Fibroblast of skin of back (primary cell): ENCODE measurements around the gene EIF4E1B.

Experiments
- DNase-seq: peaks from one replicate; pipeline ENCODE4 v3.0.0-alpha.2; 2013

Gene EIF4E1B

DNA sequence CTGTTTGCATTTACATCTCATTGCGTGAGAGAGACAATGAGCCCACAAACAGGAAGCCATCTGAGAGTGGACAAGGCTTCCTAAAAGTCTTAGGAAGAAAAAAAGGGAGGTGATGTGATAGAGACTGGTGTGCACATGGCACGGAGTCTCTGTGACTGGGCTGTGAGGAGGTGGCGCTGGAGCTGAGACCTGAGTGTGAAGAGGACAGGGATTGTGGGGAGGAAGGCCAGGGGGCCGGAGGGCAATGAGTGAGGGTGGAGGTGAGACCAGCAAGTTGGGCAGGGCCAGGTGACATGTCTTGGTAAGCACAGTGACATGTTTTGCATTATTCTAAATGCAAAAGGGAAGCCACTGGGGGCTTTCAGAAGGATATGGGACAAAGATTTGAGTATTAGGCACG, 61.9 kb downstream of the EIF4E1B start:
- no peak for DNase-seq

DNA sequence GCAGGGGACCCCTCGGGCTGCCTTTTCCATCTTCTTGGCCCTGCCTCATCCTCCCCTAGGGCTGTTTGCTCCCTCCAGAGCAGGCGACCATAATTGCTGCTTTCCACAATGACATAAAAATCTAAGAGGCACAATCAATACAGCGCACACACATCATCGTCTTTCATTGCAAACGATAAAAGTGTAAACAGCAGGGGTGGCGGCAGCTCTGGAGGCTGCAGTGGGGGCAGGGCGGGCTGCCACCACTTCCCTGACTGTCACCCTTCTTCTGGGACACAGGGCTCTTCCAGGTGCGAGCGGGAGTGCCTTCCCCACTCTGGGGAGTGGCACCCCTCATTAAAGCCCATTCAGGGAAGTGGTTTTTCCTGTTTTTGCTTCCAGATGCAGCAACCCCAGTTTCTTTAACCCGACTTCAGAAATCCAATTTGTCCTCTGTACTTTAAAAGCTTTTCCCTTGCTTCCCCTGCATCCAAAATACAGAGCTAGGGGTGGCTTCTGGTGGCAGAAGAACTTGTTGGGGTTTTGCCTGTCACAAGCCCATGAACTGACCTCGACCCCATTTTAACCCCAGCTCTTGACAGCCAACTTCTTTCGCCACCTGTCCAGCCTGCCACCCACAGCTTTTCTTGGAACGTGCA, 62.5 kb downstream of the EIF4E1B start:
- DNase-seq: no peak

DNA sequence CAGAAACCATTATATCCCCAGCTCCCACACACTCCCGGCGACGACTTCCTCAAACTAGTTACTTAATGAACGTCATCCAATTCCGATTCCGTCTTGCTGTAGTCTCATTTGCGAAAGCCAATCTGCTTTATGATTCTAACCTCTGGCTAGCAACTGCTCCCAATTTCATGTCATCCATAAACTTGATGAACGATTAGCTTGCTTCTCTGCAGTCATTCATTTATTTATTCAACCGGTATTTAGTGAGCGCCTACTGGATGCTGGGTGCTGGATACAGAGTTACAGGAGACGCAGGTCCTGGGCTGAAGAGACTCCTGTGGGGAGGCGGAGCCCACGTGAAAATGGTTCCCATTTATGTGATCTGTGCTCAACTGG, 63.0 kb downstream of the EIF4E1B start:
- DNase-seq: no peak

DNA sequence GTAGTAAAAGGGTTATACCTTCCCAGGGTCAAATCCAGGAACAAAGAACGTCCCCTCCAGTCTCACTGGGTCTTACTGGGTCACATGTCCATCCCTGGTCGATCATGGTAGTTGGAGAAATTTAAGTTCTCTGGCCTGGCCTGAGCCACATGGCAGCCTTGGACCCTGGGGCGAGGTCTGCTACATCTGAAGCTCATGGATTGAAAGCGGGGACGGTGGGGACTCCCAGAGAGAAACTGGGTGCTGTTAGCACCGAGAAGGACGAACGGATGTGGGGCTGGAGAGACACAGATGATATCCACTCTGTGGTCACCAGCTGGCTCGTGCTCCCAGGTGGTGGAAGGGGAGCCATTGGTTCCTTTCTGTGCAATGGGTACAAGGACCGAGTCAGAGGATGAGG, 63.7 kb downstream of the EIF4E1B start:
- no peak for DNase-seq

DNA sequence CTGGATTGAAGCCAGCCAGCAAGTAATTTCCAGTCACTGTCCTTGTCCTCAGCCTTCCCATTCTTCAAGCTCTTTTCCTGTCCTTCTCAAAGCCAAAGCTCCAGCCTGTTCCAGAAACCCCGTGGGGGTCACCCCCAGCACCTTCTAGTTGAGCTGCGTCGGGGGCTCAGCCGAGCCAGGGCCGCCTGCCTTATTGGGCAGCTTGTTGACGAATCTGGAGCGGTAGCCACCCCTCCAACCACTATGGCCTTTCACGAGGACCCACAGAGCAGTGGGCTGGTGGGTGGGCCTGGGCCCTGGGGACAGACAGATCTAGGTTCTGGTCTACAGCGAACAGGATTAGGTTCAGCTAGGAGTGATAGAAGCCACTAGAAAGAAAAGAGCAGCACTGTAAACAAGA, 64.2 kb downstream of the EIF4E1B start:
- DNase-seq: no peak

DNA sequence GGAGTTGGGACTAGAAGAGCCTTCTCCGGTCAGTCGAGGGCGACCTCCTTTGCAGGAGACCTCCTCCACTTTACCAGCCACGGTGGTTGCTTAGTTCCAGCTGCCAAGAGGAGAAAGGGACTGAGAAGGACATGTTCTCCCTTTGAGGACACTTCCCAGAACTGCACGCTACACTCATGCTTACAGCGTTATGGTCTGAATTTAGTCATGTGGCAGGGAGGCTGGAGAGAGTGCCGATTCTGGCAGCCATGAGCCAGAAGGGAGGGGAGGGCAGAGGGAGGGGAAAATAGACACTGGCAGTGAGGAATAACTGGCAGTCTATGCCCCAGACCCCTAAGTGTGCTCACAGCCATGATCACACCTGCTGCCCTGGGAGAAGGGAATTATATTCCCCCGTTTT, 64.6 kb downstream of the EIF4E1B start:
- DNase-seq: no peak
